Heart left ventricle (tissue), 16 donors: Measurements from ENCODE around the gene ENAH. TPM values are rescaled to one million over a fixed set of nuclear protein-coding genes. Genes with fewer than 3 reads are reported as not detected.
"Not testable (repeated sequence)": the region's sequence is repeated elsewhere in the genome, so short reads cannot be mapped to it uniquely, and the experiment has no call there.

Experiments
- ATAC-seq, 4 donors: fragments of 200-7000 bp; cut with Tn5 transposase; one replicate each; pipeline ENCODE4 v1.9.1; 2020 to 2022; ENCODE audit warnings: moderate library complexity in 4 of 4, mild to moderate bottlenecking in 3 of 4, moderate number of reproducible peaks in 1 of 4
- DNase-seq, 5 donors: peaks; one replicate each; pipeline ENCODE4 v3.0.0-alpha.2; 2020
- H3K27ac ChIP-seq, 12 donors: fragments of 200-600 bp; sonication (generic) in 4 of 12; one replicate each; pipeline versions ENCODE4 v1.5.0 to v1.8.0; 2016 to 2022; ENCODE audit warnings: mild to moderate bottlenecking in 2 of 12
- H3K27me3 ChIP-seq, 9 donors: fragments of 200-600 bp; sonication (generic) in 2 of 9; one replicate each; pipeline versions ENCODE4 v1.5.1 to v1.8.0; 2016 to 2022; ENCODE audit warnings: mild to moderate bottlenecking in 3 of 9
- H3K36me3 ChIP-seq, 9 donors: fragments of 200-600 bp; sonication (generic) in 2 of 9; one replicate each; pipeline versions ENCODE4 v1.5.0 to v1.8.0; 2018 to 2022; ENCODE audit warnings: mild to moderate bottlenecking in 2 of 9
- H3K4me1 ChIP-seq, 12 donors: fragments of 200-600 bp; sonication (generic) in 4 of 12; one replicate each; pipeline versions ENCODE4 v1.5.0 to v1.8.0; 2016 to 2022; ENCODE audit warnings: mild to moderate bottlenecking in 3 of 12
- H3K4me3 ChIP-seq, 12 donors: fragments of 200-600 bp; sonication (generic) in 4 of 12; one replicate each; pipeline versions ENCODE4 v1.5.0 to v1.8.0; 2017 to 2022; ENCODE audit warnings: mild to moderate bottlenecking in 9 of 12, moderate library complexity in 4 of 12
- H3K9me3 ChIP-seq, 12 donors: fragments of 200-600 bp; sonication (generic) in 4 of 12; one replicate each; pipeline versions ENCODE4 v1.5.0 to v1.8.0; 2016 to 2022; ENCODE audit warnings: mild to moderate bottlenecking in 1 of 12
- CTCF ChIP-seq, 12 donors: fragments of 200-600 bp; sonication (generic) in 4 of 12; IDR thresholded peaks; one replicate each; pipeline versions ENCODE4 v1.5.0 to v1.8.0; 2018 to 2022; ENCODE audit warnings: antibody characterized with exemption in 12 of 12, mild to moderate bottlenecking in 5 of 12
- POLR2A ChIP-seq, 2 donors: fragments of 450-650 bp; IDR thresholded peaks; one replicate each; pipeline ENCODE4 v1.6.1; 2017; ENCODE audit warnings: antibody characterized with exemption in 2 of 2, mild to moderate bottlenecking in 2 of 2, moderate library complexity in 2 of 2
- WGBS, 4 donors: extraction: QIAGEN DNeasy Blood & Tissue Kit in 2 of 4; methylation state at CpG; one replicate each; pipeline versions ENCODE4 v1.1.5 to v1.1.7; 2013 to 2018; 5-methylcytosine and 5-hydroxymethylcytosine counted together
- intact Hi-C, 10 donors: fragments of 100-400 bp; cut with DNase I; formaldehyde crosslinking; loops; one replicate each; pipeline versions ENCODE4 v1.11.1 to v1.14.2; 2022
- polyA plus RNA-seq, 2 donors: library from polyadenylated mRNA; stranded (reverse); fragments of 200-250 nt; gene quantifications; one replicate each; pipeline ENCODE4 v1.2.3, GENCODE V29; 2013
- total RNA-seq, 9 donors: library from RNA; depleted of rRNA in 2 of 9; stranded (reverse); fragments of >200 nt in 2 of 9; fragmentation: NEBNext Ultra II Directional in 3 of 9; extraction: Animal tissue kit (Norgen Biotek cat#: 25700) in 3 of 9; gene quantifications; one replicate each; pipeline versions ENCODE4 v1.1.0 to v1.2.4, GENCODE V29; 2016 to 2023
- donor health status: ischemic (EF 13 %, LVEDD 7.1; RV severe dilation, severe dysfunction).
- donor health status: healthy with polysubstance abuse.
- donor health status: DM: no; HTN: yes; CAD: no.
- donor health status: DM: no; HTN: no; CAD: no.
- donor health status: ischemic (EF 25% LVEDD 6.9; RV normal size, moderate dysfunction).
- donor health status: ischemic (EF 25% LVEDD 5.7; RV mildly dilated, moderate dysfunction).
- donor health status: healthy.
- donor health status: DM: yes; HTN: yes; CAD: no.
- donor health status: ischemic (EF 35%, LVEDD 5.7; RV mildly dilated, moderate dysfunction).
- donor health status: nonischemic (EF 11% LVEDD 7.7; RV severe dilation, severe dysfunction).
- donor health status: DM: yes; HTN: yes; CAD: no.
- donor health status: PGD.
- donor health status: ischemic (EF 29% LVEDD 5.4; RV normal size, mild dysfunction).
- donor health status: nonischemic (EF 23%, LVEDD 6.1; RV moderate dilation, normal function).

ENAH gene
- total and polyA plus RNA-seq, 11 donors: 17.0 to 183 (median 86.1) TPM

- Histone ChIP-seq H3K4me3 (no peak overlapping the region), H3K27ac (peak overlapping the region in 9 of 12 donors; percentile 14 to 78 (median 52)), H3K36me3 (no peaks in the 10 kb centered on the region), H3K9me3 (peaks cover 0 to 3% (median 0%) of the 10 kb centered on the region in 12 donors), H3K4me1 (peaks cover 0 to 76% (median 37%) of the 10 kb centered on the region in 12 donors), H3K27me3 (no peaks in the 10 kb centered on the region)
- WGBS, 4 donors: 11 to 15% (median 11%) methylated on average over 2 of the region's 2 CpGs
- DNase-seq (peak in 4 of 5 donors; percentile 41 to 65 (median 54)), ATAC-seq (peak; percentile 90 to 98 (median 94))
- TF ChIP-seq CTCF (IDR thresholded peaks at IDR 0.05) (no peak), POLR2A (IDR thresholded peaks at IDR 0.05) (no peak)
- intact Hi-C loops: loop anchor here in 4 of 10 donors (5.0 to 10.0 kb wide), 4 partner anchors 37 to 71 kb away; no protein-coding TSS in a partner anchor
These were observed 41.3 kb upstream of the ENAH start for GRCh38 chr1:225694151-225694603.

- Histone ChIP-seq H3K27ac (peak overlapping the region in 7 of 12 donors; percentile 15 to 67 (median 47)), H3K4me1 (peaks cover 0 to 71% (median 36%) of the 10 kb centered on the region in 12 donors)
- not testable (repeated sequence) for H3K4me3 ChIP-seq, H3K36me3 ChIP-seq, H3K27me3 ChIP-seq, H3K9me3 ChIP-seq, DNase-seq, ATAC-seq
- WGBS, 4 donors: 86 to 90% (median 87%) methylated on average over 6 of the region's 6 CpGs
- intact Hi-C loops: loop anchor here in 4 of 10 donors (5.0 to 10.0 kb wide), 4 partner anchors 36 to 71 kb away; no protein-coding TSS in a partner anchor
These were observed 40.8 kb upstream of the ENAH start for GRCh38 chr1:225693697-225694096.

- H3K27ac ChIP-seq: peak overlapping the region in 7 of 12 donors; percentile 15 to 67 (median 47)
These were observed 40.3 kb upstream of the ENAH start for GRCh38 chr1:225693085-225693696.

GRCh38 chr1:225692517-225692879 lies 39.6 kb upstream of the ENAH start:
- no peak for ATAC-seq

More at GRCh38 chr1:225693085-225693696, 40.3 kb upstream of the ENAH start:
- 77 to 92% (median 83%) methylated on average over 6 of the region's 6 CpGs for WGBS, 4 donors
- Histone ChIP-seq H3K4me1 (peaks cover 0 to 71% (median 36%) of the 10 kb centered on the region in 12 donors), H3K27me3 (no peaks in the 10 kb centered on the region), H3K4me3 (no peak overlapping the region), H3K9me3 (peaks cover 0 to 3% (median 0%) of the 10 kb centered on the region in 12 donors), H3K36me3 (no peaks in the 10 kb centered on the region)
- intact Hi-C loops: loop anchor here in 4 of 10 donors (5.0 to 10.0 kb wide), 4 partner anchors 36 to 72 kb away; no protein-coding TSS in a partner anchor
- ATAC-seq: no peak
- no peak for DNase-seq
- TF ChIP-seq POLR2A (IDR thresholded peaks at IDR 0.05) (no peak), CTCF (IDR thresholded peaks at IDR 0.05) (no peak)

More at GRCh38 chr1:225692517-225692879, 39.6 kb upstream of the ENAH start:
- peak overlapping the region in 2 of 12 donors; percentile 4 to 63 for H3K27ac ChIP-seq
- no peaks in the 10 kb centered on the region for H3K36me3 ChIP-seq
- WGBS, 4 donors: 98 to 100% (median 99%) methylated on average over 1 of the region's 1 CpG
- no peaks in the 10 kb centered on the region for H3K27me3 ChIP-seq
- intact Hi-C loops: loop anchor here in 4 of 10 donors (5.0 to 10.0 kb wide), 4 partner anchors 35 to 72 kb away; no protein-coding TSS in a partner anchor
- TF ChIP-seq POLR2A (IDR thresholded peaks at IDR 0.05) (no peak), CTCF (IDR thresholded peaks at IDR 0.05) (no peak)
- H3K9me3 ChIP-seq: peaks cover 0 to 3% (median 0%) of the 10 kb centered on the region in 12 donors
- peaks cover 0 to 68% (median 35%) of the 10 kb centered on the region in 12 donors for H3K4me1 ChIP-seq
- no peak for DNase-seq
- no peak overlapping the region for H3K4me3 ChIP-seq
